Stimulated activated CD4-positive, alpha-beta T cell treated with anti-CD3 and anti-CD28 coated beads, Interleukin-12 subunit alpha, Interleukin-12 subunit beta, amount 100 ng/mL, for 24 hours (primary cell): Measurements from ENCODE around the gene SSH2.

ENCODE experiments used
- DNase-seq, 2 experiments: peaks; one replicate each; pipeline ENCODE4 v3.0.0-alpha.2; 2020; ENCODE audit warnings: low read depth in 2 of 2

The SSH2 gene

DNA sequence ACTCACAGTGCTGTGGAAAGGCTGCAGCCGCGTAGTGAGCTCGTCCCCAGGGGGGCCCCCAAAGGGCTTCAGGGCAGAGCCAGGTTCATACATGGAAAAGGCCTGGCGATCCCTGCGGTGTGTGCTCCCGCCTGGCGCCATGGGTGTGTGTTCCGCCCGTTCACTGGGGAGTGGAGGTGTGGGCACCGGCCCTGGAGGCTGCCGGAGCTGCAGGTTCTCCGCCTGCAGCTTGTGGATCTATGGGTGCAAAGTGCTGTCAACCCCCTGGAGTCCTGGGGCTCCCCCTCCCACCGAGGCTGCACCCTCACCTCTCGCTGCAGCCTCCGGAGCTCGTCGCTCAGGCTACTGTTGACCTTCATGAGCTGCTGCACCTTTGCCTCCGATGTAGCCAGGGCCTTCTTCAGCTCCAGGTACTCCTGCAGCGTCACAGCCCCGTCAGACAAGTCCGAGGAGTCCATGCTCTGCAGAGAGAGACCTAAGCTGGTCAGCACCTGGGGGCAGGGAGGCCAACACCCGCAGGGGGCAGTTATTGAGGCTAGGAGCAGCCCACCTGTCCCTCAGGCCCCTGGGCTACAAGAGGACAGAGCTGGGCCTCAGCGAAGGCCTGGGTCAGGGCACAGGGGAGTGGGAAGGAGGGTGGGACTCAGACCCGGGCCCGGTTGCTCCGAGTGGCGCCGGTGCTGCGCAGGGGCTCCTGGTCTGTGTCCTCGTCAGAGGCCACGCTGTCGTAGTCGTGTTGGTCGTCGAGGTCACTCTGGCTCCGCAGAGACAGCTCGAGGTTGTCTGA, 353.6 kb downstream of the SSH2 start:
- no peak for DNase-seq
